Neuronal stem cell (in vitro differentiated cells): Measurements from ENCODE around the gene SMCO1.
"Not testable (repeated sequence)": the region's sequence is repeated elsewhere in the genome, so short reads cannot be mapped to it uniquely, and the experiment has no call there.

Experiments
- DNase-seq: peaks from one replicate; pipeline ENCODE4 v3.0.0-alpha.2; 2013; ENCODE audit warnings: low spot score
- H2AFZ ChIP-seq: one replicate; pipeline ENCODE4 v1.6.1; 2013; ENCODE audit warnings: mild to moderate bottlenecking, low read length, inconsistent platforms
- H2AK5ac ChIP-seq: 2 replicates; pipeline ENCODE4 v1.6.1; 2013; ENCODE audit warnings: low read depth, mild to moderate bottlenecking, inconsistent platforms, low read length, moderate library complexity, mixed read lengths
- H2BK120ac ChIP-seq: 2 replicates; pipeline ENCODE4 v1.6.1; 2013; ENCODE audit warnings: low read depth, mild to moderate bottlenecking, inconsistent platforms, low read length, moderate library complexity, mixed read lengths
- H2BK12ac ChIP-seq: one replicate; pipeline ENCODE4 v1.6.1; 2013; ENCODE audit warnings: low read length, inconsistent platforms
- H2BK15ac ChIP-seq: 2 replicates; pipeline ENCODE4 v1.6.1; 2013; ENCODE audit warnings: mild to moderate bottlenecking, low read length, inconsistent platforms, mixed read lengths
- H2BK5ac ChIP-seq: one replicate; pipeline ENCODE4 v1.6.1; 2013; ENCODE audit warnings: inconsistent platforms, mild to moderate bottlenecking, low read length, moderate library complexity
- H3K14ac ChIP-seq: one replicate; pipeline ENCODE4 v1.6.1; 2013; ENCODE audit warnings: low read length, inconsistent platforms
- H3K18ac ChIP-seq: 2 replicates; pipeline ENCODE4 v1.6.1; 2013; ENCODE audit warnings: low read length, inconsistent platforms
- H3K23ac ChIP-seq: 2 replicates; pipeline ENCODE4 v1.6.1; 2013; ENCODE audit warnings: low read depth, mild to moderate bottlenecking, mixed read lengths, low read length, inconsistent platforms; ENCODE audit not compliant: poor library complexity
- H3K27ac ChIP-seq: replicated peaks from 3 replicates; pipeline ENCODE4 v1.5.1; 2013; ENCODE audit warnings: low read length, inconsistent platforms
- H3K27me3 ChIP-seq, 3 experiments: 2 replicates each; pipeline ENCODE4 v1.6.1; 2013; ENCODE audit warnings: low read length in 3 of 3, mild to moderate bottlenecking in 2 of 3, inconsistent platforms in 1 of 3, low read depth in 1 of 3, mixed read lengths in 1 of 3, moderate library complexity in 1 of 3; ENCODE audit not compliant: control insufficient read depth in 3 of 3, insufficient read depth in 3 of 3
- H3K36me3 ChIP-seq, 2 donors: replicated peaks in 1 of 2; 2 replicates each; pipeline ENCODE4 v1.6.1; 2013; ENCODE audit warnings: low read length in 2 of 2; ENCODE audit not compliant: control insufficient read depth in 2 of 2, insufficient read depth in 2 of 2
- H3K4ac ChIP-seq: 2 replicates; pipeline ENCODE4 v1.6.1; 2013; ENCODE audit warnings: inconsistent platforms, mild to moderate bottlenecking, low read length, moderate library complexity
- H3K4me1 ChIP-seq, 2 donors: 1 replicate in 1 of 2; 2 replicates in 1 of 2; pipeline ENCODE4 v1.6.1; 2013; ENCODE audit warnings: low read length in 2 of 2, low read depth in 1 of 2; ENCODE audit not compliant: control insufficient read depth in 2 of 2, insufficient read depth in 1 of 2
- H3K4me2 ChIP-seq: one replicate; pipeline ENCODE4 v1.6.1; 2013; ENCODE audit warnings: mild to moderate bottlenecking, low read length, inconsistent platforms; ENCODE audit not compliant: insufficient read depth, poor library complexity, severe bottlenecking
- H3K4me3 ChIP-seq, 2 donors: 2 replicates each; pipeline ENCODE4 v1.5.1; 2013; ENCODE audit warnings: low read length in 2 of 2, mild to moderate bottlenecking in 2 of 2, inconsistent platforms in 1 of 2, moderate library complexity in 1 of 2
- H3K79me1 ChIP-seq: one replicate; pipeline ENCODE4 v1.6.1; 2013; ENCODE audit warnings: low read depth, mild to moderate bottlenecking, inconsistent platforms, low read length, moderate library complexity
- H3K9ac ChIP-seq: one replicate; pipeline ENCODE4 v1.6.1; 2013; ENCODE audit warnings: mild to moderate bottlenecking, low read depth, low read length, inconsistent platforms; ENCODE audit not compliant: poor library complexity
- H3K9me3 ChIP-seq, 2 donors: replicated peaks in 1 of 2; 2 replicates each; pipeline versions ENCODE3 to v1.6.1; 2013; ENCODE audit warnings: low read length in 2 of 2, mild to moderate bottlenecking in 2 of 2, inconsistent platforms in 1 of 2, low read depth in 1 of 2, mixed read lengths in 1 of 2, moderate library complexity in 1 of 2; ENCODE audit not compliant: control insufficient read depth in 2 of 2, insufficient read depth in 1 of 2
- H4K8ac ChIP-seq: one replicate; pipeline ENCODE4 v1.6.1; 2013; ENCODE audit warnings: low read depth, mild to moderate bottlenecking, inconsistent platforms, low read length, moderate library complexity
- H4K91ac ChIP-seq: one replicate; pipeline ENCODE4 v1.6.1; 2013; ENCODE audit warnings: low read length, low read depth, mild to moderate bottlenecking, inconsistent platforms; ENCODE audit not compliant: poor library complexity
- WGBS, 2 donors: extraction: QIAGEN DNeasy Blood & Tissue Kit; methylation state at CpG; one replicate each; pipeline ENCODE4 v1.1.7; 2013; ENCODE audit warnings: missing lambda C conversion rate in 2 of 2, mixed read lengths in 1 of 2; ENCODE audit not compliant: insufficient read length in 2 of 2, insufficient replicate concordance in 1 of 2; ENCODE audit errors: extremely low coverage in 2 of 2; 5-methylcytosine and 5-hydroxymethylcytosine counted together

The SMCO1 gene

DNA sequence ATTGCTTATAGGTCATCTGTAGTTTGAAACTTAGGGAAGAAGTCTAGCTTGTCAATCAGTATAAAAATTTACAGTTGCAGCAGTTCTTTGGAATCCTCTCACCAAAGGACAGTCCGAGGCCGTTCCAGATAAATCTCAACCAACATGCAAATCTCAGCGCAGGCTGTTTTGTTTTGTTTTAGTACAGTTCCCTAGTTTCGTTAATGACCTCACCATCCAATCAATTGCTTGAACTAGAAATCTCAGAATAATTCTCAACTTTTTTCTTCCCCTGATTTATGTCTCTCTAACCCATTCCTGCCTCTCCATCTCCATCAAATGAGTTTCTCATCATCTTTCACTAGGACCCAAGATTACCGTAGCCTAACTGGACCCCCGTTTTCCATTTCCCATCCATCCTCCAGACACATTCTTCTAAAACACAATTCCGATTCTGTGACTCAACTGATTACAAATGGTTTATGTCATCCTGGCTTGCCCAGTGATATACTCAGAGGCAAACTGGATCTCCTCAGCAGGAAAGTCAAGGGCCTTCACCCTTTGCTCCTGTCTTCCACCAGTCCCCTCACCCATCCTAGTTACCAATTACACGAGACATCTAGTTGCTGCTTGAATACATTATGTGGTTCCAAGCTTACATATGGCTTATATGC lies 1.3 kb downstream of the SMCO1 start:
- no peaks in the 10 kb centered on the region for H3K79me1 ChIP-seq
- H3K27me3 ChIP-seq: peaks cover 0 to 3% (median 0%) of the 10 kb centered on the region in 3 experiments
- no peak overlapping the region for H4K8ac ChIP-seq
- H2AK5ac ChIP-seq: no peak overlapping the region
- no peak overlapping the region for H3K9ac ChIP-seq
- no peak overlapping the region for H3K4ac ChIP-seq
- H3K4me2 ChIP-seq: no peak overlapping the region
- no peaks in the 10 kb centered on the region for H3K4me1 ChIP-seq
- no peak overlapping the region for H3K23ac ChIP-seq
- no peak for DNase-seq
- no peak overlapping the region for H4K91ac ChIP-seq
- no peak overlapping the region for H2BK120ac ChIP-seq
- no peak overlapping the region for H2BK15ac ChIP-seq
- no peak overlapping the region for H2AFZ ChIP-seq
- H3K27ac ChIP-seq: no peak overlapping the region
- H2BK12ac ChIP-seq: no peak overlapping the region
- H2BK5ac ChIP-seq: no peak overlapping the region
- H3K9me3 ChIP-seq: peaks cover 6 to 15% of the 10 kb centered on the region in 2 donors
- WGBS, 2 donors: no CpG with 5 or more reads among the region's 8 CpGs
- no peak overlapping the region for H3K4me3 ChIP-seq
- H3K18ac ChIP-seq: no peak overlapping the region
- no peaks in the 10 kb centered on the region for H3K36me3 ChIP-seq
- H3K14ac ChIP-seq: no peak overlapping the region

DNA sequence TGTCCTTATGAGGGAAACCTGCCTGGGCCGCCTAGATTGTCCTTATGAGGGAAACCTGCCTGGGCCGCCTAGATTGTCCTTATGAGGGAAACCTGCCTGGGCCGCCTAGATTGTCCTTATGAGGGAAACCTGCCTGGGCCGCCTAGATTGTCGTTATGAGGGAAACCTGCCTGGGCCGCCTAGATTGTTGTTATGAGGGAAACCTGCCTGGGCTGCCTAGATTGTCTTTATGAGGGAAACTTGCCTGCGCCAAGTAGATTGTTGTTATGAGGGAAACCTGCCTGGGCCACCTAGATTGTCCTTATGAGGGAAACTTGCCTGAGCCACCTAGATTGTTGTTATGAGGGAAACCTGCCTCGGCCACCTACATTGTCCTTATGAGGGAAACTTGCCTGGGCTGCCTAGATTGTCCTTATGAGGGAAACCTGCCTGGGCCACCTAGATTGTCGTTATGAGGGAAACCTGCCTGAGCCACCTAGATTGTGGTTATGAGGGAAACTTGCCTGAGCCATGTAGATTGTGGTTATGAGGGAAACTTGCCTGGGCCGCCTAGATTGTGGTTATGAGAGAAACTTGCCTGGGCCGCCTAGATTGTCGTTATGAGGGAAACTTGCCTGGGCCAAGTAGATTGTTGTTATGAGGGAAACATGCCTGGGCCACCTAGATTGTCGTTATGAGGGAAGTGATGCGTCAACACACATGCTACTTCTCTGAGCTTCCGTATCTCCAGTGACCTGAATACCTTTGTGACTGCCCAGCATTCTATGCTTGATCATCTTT lies 3.3 kb downstream of the SMCO1 start:
- no CpG with 5 or more reads among the region's 15 CpGs for WGBS, 2 donors
- not testable (repeated sequence) for H3K27ac ChIP-seq, H3K14ac ChIP-seq, H3K4ac ChIP-seq, H4K91ac ChIP-seq, H2BK120ac ChIP-seq, H3K23ac ChIP-seq, H2BK5ac ChIP-seq, H3K9ac ChIP-seq, H3K4me1 ChIP-seq, H2AFZ ChIP-seq, DNase-seq, H3K36me3 ChIP-seq, H2BK15ac ChIP-seq, H2AK5ac ChIP-seq, H3K27me3 ChIP-seq, H4K8ac ChIP-seq, H2BK12ac ChIP-seq, H3K79me1 ChIP-seq, H3K4me3 ChIP-seq, H3K18ac ChIP-seq, H3K4me2 ChIP-seq
- H3K9me3 ChIP-seq: peaks cover 2 to 13% of the 10 kb centered on the region in 2 donors

DNA sequence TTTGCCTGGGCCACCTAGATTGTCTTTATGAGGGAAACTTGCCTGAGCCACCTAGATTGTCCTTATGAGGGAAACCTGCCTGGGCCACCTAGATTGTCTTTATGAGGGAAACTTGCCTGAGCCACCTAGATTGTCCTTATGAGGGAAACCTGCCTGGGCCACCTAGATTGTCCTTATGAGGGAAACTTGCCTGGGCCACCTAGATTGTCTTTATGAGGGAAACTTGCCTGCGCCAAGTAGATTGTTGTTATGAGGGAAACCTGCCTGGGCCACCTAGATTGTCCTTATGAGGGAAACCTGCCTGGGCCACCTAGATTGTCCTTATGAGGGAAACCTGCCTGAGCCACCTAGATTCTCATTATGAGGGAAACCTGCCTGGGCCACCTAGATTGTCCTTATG lies 4.0 kb downstream of the SMCO1 start:
- H3K18ac ChIP-seq, H2BK120ac ChIP-seq, H2AK5ac ChIP-seq, H3K14ac ChIP-seq, H3K79me1 ChIP-seq, H2BK12ac ChIP-seq, H2BK5ac ChIP-seq, H4K8ac ChIP-seq, H3K36me3 ChIP-seq, H3K27me3 ChIP-seq, H3K27ac ChIP-seq, H3K4me3 ChIP-seq, H3K23ac ChIP-seq, H3K9ac ChIP-seq, H2BK15ac ChIP-seq, H3K4ac ChIP-seq, H3K4me1 ChIP-seq, H3K4me2 ChIP-seq, H4K91ac ChIP-seq, H2AFZ ChIP-seq, DNase-seq: not testable (repeated sequence)
- WGBS, 2 donors: no CpG with 5 or more reads among the region's 1 CpG
- H3K9me3 ChIP-seq: peaks cover 0 to 13% of the 10 kb centered on the region in 2 donors

DNA sequence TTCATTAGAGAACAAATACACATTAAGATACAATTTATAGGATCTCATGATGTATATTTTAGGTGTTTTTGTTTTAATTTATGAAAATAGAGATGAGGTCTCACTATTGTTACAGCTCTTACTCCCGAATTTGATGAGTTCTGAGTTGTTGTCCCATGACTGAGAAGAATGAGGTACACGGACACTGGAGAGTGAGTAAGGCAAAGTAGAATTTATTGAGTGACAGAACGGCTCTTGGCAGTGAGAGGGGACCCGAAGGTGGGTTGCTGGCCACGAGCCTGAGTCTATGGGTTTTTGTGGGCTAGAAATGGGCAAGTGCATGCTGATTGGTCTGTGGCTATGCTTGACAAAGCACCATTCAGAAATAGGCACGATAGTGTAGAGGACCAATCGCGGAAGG lies 8.5 kb downstream of the SMCO1 start:
- no peak overlapping the region for H3K18ac ChIP-seq
- no peak overlapping the region for H3K23ac ChIP-seq
- H3K4me3 ChIP-seq: no peak overlapping the region
- no peaks in the 10 kb centered on the region for H3K36me3 ChIP-seq
- H2BK5ac ChIP-seq: no peak overlapping the region
- H2BK120ac ChIP-seq: no peak overlapping the region
- no CpG with 5 or more reads among the region's 8 CpGs for WGBS, 2 donors
- H2BK15ac ChIP-seq: no peak overlapping the region
- H3K79me1 ChIP-seq: peaks cover 3% of the 10 kb centered on the region
- peaks cover 0 to 3% (median 0%) of the 10 kb centered on the region in 3 experiments for H3K27me3 ChIP-seq
- H3K9ac ChIP-seq: no peak overlapping the region
- H4K91ac ChIP-seq: no peak overlapping the region
- no peak overlapping the region for H3K27ac ChIP-seq
- no peak overlapping the region for H2AK5ac ChIP-seq
- H3K4me2 ChIP-seq: no peak overlapping the region
- no peak for DNase-seq
- no peak overlapping the region for H2BK12ac ChIP-seq
- H2AFZ ChIP-seq: no peak overlapping the region
- peaks cover 0 to 3% of the 10 kb centered on the region in 2 donors for H3K4me1 ChIP-seq
- peaks cover 0 to 13% of the 10 kb centered on the region in 2 donors for H3K9me3 ChIP-seq
- no peak overlapping the region for H4K8ac ChIP-seq
- H3K14ac ChIP-seq: no peak overlapping the region
- no peak overlapping the region for H3K4ac ChIP-seq
